HG03432 (cell line): ENCODE data around the gene HS2ST1.

Experiments used
- ATAC-seq: cut with Tn5 transposase; IDR thresholded peaks from one replicate; pipeline ENCODE4 v1.9.1; 2021; ENCODE audit warnings: mild to moderate bottlenecking, moderate library complexity; ENCODE audit not compliant: unreplicated experiment

Gene HS2ST1

GRCh38 chr1:87132284-87132870 lies 217.9 kb downstream of the HS2ST1 start:
- ATAC-seq: peak; percentile 39

DNA sequence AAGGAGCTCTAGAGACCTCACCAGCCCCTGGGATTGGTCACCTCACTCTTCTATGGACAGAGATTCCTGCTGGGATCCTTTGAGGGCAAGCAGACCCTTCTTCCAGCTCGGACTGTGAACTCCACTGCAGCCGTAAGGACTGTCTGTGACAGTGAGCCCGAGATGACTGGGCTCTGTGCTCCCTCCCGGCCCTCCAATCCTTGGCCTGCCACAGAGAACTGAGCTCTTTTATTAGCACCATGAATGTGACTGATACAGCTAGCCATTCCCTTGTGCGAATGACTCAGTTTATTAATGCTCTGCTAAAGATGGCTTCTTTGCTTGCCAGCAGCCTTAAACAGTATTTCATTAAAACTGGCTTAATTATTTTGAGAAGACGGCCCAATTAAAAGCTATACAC lies 219.6 kb downstream of the HS2ST1 start:
- ATAC-seq: no peak

- ATAC-seq: no peak
Measured at GRCh38 chr1:87134625-87135328, 220.3 kb downstream of the HS2ST1 start.

GRCh38 chr1:87135329-87135712 lies 220.9 kb downstream of the HS2ST1 start:
- ATAC-seq: no peak

DNA sequence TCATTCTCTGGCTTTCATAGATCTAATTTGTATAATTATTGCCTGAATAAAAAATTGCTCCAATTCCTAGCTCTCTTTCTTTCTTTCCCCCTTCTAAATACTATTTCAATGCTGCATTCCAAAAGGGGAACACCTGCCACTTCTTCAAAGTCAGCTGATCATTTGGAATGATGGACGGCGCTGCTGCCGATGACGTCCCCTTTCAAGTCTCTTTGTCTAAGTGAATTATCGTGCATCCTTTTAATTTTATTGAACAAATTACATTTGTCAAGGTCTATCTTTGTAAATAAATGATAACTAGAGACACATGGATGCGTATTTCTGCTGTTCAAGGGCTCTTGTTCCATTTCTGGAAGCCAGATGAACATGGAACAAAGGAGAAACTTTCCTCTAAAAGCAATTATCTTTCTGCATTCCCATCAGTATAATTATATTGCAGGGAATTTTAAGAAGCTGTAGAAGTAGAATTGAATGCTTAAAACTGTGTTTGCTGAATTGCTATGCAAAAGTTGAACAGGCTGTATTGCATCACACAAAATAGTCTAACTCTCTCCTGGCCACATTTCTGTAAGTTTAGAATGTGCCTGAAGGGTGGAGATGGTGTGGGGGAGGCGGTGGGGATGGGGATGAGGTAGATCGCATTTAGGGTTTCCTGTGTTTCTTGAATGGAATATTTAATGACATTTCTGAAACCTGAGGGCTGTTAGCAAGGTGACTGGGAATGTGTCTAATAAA lies 222.3 kb downstream of the HS2ST1 start:
- ATAC-seq: no peak

- no peak for ATAC-seq
Measured at GRCh38 chr1:87137342-87137739, 222.9 kb downstream of the HS2ST1 start.

DNA sequence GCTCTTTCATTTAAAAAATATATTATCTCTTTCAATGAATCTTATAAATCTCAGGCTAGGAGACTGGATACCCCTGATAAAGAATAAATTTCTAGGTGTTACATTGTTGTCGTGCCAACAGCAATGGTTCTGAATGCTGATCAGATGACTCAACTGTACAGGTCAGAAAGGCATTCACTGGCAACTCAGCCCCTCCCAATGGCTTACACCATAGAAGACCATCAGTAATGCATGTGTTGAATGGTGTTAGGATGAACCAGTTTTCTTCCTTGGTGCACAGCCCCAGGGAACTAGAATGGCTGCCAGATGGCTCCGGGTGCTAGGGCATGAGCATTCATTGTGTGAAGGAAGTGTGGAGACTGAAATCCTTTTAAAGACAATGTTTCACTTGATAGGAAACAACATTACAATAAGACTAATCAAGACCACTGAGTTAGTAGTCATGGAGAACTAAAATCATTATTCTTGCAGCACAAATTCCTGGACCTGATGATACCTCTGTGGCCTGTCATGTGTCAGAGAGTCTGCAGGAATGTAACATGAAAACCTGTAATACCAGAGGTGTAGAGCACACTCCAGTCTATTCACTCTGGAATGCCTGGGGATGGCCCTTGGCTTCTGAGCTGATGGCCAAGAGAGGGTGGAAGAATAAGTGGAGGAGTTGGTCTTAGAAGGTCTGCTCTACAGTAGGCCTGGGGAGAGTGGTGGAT lies 226.6 kb downstream of the HS2ST1 start:
- no peak for ATAC-seq

- ATAC-seq: no peak
Measured at GRCh38 chr1:87141556-87141955, 227.1 kb downstream of the HS2ST1 start.

DNA sequence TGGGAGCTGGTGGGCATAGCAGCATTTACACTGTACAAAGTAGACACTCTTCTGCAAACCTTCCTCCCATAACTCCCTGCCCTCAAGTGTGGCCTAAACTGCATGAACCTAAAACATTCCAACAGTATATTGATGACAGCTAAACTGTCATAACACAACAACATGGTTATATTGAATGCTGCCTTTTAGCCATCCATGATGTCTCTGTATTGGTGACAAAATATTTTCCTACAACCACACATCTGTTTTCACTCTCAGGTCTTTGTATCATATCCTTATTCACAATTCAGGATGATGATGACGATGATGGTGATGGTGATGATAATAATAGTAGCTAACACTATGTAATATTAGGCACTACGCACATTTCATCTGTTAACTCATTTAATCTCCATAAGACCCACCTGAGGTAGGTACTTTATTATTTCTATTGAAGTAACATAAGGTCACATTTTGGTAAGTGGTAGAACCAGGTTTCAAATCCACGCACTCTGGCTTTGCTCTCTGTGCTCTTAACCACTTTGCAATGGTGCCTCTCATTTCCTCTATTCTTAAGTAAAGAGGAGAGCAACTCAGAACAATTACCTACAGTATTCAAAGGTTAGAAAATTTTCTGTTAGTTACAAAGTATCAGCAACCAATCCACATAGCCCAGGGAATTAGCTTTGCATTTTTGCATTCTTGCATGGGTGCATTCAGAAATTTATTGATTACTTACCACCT lies 229.1 kb downstream of the HS2ST1 start:
- ATAC-seq: no peak

GRCh38 chr1:87144316-87144895 lies 230.0 kb downstream of the HS2ST1 start:
- no peak for ATAC-seq

- no peak for ATAC-seq
Measured at GRCh38 chr1:87144981-87145380, 230.5 kb downstream of the HS2ST1 start.

- no peak for ATAC-seq
Measured at GRCh38 chr1:87146538-87146937, 232.1 kb downstream of the HS2ST1 start.

DNA sequence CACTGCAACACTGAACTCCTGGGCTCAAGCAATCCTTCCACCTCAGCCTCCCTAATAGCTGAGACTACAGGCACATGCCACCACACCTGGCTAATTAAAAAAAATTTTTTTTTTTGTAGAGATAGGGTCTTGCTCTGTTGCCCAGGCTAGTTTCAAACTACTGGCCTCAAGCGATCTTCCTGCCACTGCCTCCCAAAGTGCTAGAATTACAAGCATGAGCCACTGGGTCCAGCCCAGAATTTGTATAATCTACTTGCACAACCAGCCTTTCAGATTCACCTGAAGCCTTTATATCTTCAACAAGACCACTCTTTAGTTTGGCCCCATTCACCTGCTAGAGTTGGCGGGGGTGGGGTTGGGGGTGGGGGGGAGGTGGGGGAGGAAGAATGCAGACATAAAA lies 232.6 kb downstream of the HS2ST1 start:
- no peak for ATAC-seq

DNA sequence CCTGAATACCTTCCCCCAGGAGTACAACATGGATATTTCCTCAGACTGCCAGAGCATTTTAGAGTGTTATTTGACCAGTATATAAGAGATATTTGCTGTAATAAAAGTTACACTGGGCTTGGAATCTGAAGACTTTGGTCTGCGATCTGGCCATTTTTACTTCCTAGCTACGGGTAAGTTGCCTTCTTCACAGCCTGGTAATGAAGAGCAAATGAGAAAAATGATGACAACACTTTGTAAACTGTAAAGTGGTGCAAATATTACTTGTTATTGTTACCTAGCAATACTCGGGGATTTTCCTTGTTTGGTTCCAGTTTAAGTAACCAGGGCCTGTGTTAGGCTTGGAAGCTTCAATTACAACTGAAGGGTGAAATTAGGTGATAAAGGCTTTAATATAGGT lies 233.4 kb downstream of the HS2ST1 start:
- ATAC-seq: no peak

GRCh38 chr1:87148661-87149060 lies 234.2 kb downstream of the HS2ST1 start:
- no peak for ATAC-seq

DNA sequence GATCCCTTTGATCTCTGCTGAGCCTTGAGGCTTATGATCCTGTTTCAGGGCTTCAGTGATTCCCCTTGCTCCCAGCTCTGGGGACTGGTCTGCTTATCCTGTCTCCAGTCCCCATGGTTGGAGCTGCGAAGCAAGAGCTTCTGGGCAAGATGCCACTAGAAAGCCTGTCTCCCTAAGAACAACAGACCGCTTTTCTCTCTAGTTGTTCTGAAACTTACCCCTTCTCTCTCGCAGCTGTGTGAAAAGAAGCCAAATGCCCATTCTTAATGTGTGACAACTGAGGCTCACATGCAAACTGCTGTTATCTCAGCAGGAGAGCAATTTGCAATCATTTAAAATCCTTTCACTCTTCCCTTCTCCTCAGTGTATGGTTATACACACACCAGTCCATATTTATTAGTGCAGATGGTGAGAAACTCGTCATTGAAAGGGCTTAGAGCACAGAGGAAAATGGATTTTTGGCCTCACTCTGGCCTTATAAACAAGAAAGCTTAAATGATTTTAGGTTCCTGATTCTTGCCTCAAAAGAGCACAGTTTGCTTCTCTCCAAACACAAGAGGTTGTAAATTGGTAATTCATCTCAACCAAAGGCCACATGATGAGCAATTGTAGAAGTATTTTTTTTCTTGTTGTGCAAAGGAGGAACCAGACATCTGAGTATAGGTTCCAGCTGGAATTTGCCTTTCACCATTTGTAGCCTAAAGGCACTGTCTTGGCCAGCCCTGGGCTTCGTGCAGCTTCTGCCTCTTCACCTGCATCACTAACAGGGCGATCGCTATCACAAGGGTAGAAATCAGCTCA lies 235.0 kb downstream of the HS2ST1 start:
- no peak for ATAC-seq

- ATAC-seq: no peak
Measured at GRCh38 chr1:87150143-87150542, 235.7 kb downstream of the HS2ST1 start.

DNA sequence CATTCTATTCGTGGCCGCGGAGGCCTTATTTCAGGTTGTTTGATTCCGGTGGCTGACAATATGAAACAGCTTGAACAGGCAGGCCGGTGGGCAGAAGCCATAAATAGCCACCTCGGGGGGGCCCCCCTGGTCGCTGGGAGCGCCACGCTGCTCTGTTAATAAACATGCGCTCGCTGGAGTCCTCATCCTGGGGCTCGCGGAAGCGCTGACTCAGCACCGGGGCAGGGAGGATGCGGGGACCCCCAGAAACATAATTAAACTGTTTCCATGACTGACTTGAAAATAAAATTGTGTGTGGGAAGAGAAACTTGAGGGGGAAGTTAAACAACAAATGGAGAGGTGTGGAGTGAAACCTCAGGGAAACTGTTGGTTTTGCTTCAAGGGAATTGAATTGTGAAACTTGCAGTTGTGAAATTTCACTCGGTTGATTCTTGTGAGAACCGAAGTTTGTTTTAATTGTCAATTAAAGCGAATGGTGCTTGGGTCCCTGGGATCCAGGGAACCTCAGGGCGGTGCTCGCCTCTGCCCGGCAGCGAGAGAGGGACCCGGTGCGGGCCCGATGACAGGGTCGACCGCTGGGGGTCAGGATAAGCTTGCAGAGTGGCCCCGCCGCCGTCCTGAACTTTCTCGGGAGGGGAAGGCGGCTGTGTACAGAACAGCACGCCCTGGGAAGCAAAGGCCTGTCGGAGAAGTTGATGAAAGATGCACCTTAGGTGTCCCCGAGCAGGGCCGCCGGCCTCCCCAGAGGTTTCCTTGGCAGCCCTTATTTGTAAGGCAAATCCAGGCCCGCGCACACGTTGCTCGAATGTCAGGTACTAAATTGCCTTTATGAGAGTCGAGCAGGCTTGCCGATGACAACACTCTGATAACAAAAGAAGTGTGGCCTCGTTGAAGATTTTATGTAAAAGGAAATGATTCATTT lies 237.3 kb downstream of the HS2ST1 start:
- peak; percentile 89 for ATAC-seq

GRCh38 chr1:87154384-87154783 lies 239.9 kb downstream of the HS2ST1 start:
- no peak for ATAC-seq
